BE2C (cell line): ENCODE data around the gene IGSF9B.

Experiments
- DNase-seq: peaks from one replicate; pipeline ENCODE4 v3.0.0-alpha.2; 2020
- H3K27me3 ChIP-seq: fragments of 250-450 bp; sonication (Bioruptor Pico); 2 replicates; pipeline ENCODE4 v1.5.1; 2020; ENCODE audit warnings: mild to moderate bottlenecking
- H3K36me3 ChIP-seq: fragments of 250-450 bp; sonication (Bioruptor Pico); 2 replicates; pipeline ENCODE4 v1.5.1; 2020; ENCODE audit warnings: mild to moderate bottlenecking
- H3K4me1 ChIP-seq: fragments of 250-450 bp; sonication (Bioruptor Pico); 2 replicates; pipeline ENCODE4 v1.5.1; 2020
- H3K4me3 ChIP-seq: 2 replicates; pipeline ENCODE4 v1.5.1; 2011; ENCODE audit warnings: low read depth, low read length
- H3K9me3 ChIP-seq: fragments of 250-450 bp; sonication (Bioruptor Pico); 2 replicates; pipeline ENCODE4 v1.5.1; 2020
- CTCF ChIP-seq: IDR thresholded peaks from 2 replicates; pipeline ENCODE4 v1.5.1; 2012; ENCODE audit warnings: mild to moderate bottlenecking, low read depth, low read length

The IGSF9B gene

GRCh38 chr11:133985981-133986944 lies 29.5 kb upstream of the IGSF9B start:
- no peak for TF ChIP-seq CTCF
- H3K9me3 ChIP-seq: no peaks in the 10 kb centered on the region
- H3K4me1 ChIP-seq: no peaks in the 10 kb centered on the region
- DNase-seq: no peak
- no peak overlapping the region for H3K4me3 ChIP-seq
- no peaks in the 10 kb centered on the region for H3K36me3 ChIP-seq
- H3K27me3 ChIP-seq: no peaks in the 10 kb centered on the region

GRCh38 chr11:133984828-133985227 lies 28.1 kb upstream of the IGSF9B start:
- TF ChIP-seq CTCF: no peak
- Histone ChIP-seq H3K36me3 (no peaks in the 10 kb centered on the region), H3K4me3 (no peak overlapping the region), H3K9me3 (no peaks in the 10 kb centered on the region), H3K27me3 (no peaks in the 10 kb centered on the region), H3K4me1 (no peaks in the 10 kb centered on the region)
- DNase-seq: no peak

GRCh38 chr11:133983660-133984316 lies 27.0 kb upstream of the IGSF9B start:
- no peak for TF ChIP-seq CTCF
- Histone ChIP-seq H3K4me1 (no peaks in the 10 kb centered on the region), H3K36me3 (no peaks in the 10 kb centered on the region)

GRCh38 chr11:133982876-133983275 lies 26.1 kb upstream of the IGSF9B start:
- Histone ChIP-seq H3K4me1 (no peaks in the 10 kb centered on the region), H3K36me3 (no peaks in the 10 kb centered on the region), H3K9me3 (no peaks in the 10 kb centered on the region), H3K4me3 (no peak overlapping the region), H3K27me3 (no peaks in the 10 kb centered on the region)
- DNase-seq: no peak
- no peak for TF ChIP-seq CTCF

More at GRCh38 chr11:133983660-133984316, 27.0 kb upstream of the IGSF9B start:
- no peak for DNase-seq
- no peaks in the 10 kb centered on the region for H3K9me3 ChIP-seq
- no peaks in the 10 kb centered on the region for H3K27me3 ChIP-seq
- H3K4me3 ChIP-seq: no peak overlapping the region

- H3K4me3 ChIP-seq: no peak overlapping the region
- no peaks in the 10 kb centered on the region for H3K9me3 ChIP-seq
- H3K27me3 ChIP-seq: no peaks in the 10 kb centered on the region
- DNase-seq: no peak
- TF ChIP-seq CTCF: no peak
- H3K4me1 ChIP-seq: no peaks in the 10 kb centered on the region
- no peaks in the 10 kb centered on the region for H3K36me3 ChIP-seq
These were observed 25.4 kb upstream of the IGSF9B start for GRCh38 chr11:133982151-133982550.

GRCh38 chr11:133981156-133981555 lies 24.4 kb upstream of the IGSF9B start:
- no peaks in the 10 kb centered on the region for H3K9me3 ChIP-seq
- H3K36me3 ChIP-seq: no peaks in the 10 kb centered on the region
- no peak for DNase-seq
- TF ChIP-seq CTCF: no peak
- no peaks in the 10 kb centered on the region for H3K27me3 ChIP-seq
- peaks cover 1% of the 10 kb centered on the region; the same call in 1 of the 2 replicates for H3K4me1 ChIP-seq
- H3K4me3 ChIP-seq: no peak overlapping the region
